HG02943 (cell line): ENCODE measurements around the gene MYO3A.
"Not testable (repeated sequence)": the region's sequence is repeated elsewhere in the genome, so short reads cannot be mapped to it uniquely, and the experiment has no call there.

Experiments used
- ATAC-seq: cut with Tn5 transposase; IDR thresholded peaks from one replicate; pipeline ENCODE4 v1.9.1; 2021; ENCODE audit warnings: mild to moderate bottlenecking, low read depth, moderate library complexity; ENCODE audit not compliant: unreplicated experiment

MYO3A gene

GRCh38 chr10:26081459-26081858, 147.4 kb downstream of the MYO3A start:
- ATAC-seq = no peak

- no peak for ATAC-seq
Measured at GRCh38 chr10:26085549-26085948, 151.5 kb downstream of the MYO3A start.

GRCh38 chr10:26087666-26088065, 153.6 kb downstream of the MYO3A start:
- ATAC-seq = no peak

GRCh38 chr10:26090026-26090425, 156.0 kb downstream of the MYO3A start:
- ATAC-seq = no peak

- ATAC-seq = no peak
Measured at GRCh38 chr10:26090762-26091161, 156.7 kb downstream of the MYO3A start.

- no peak for ATAC-seq
Measured at GRCh38 chr10:26093229-26093628, 159.2 kb downstream of the MYO3A start.

- no peak for ATAC-seq
Measured at GRCh38 chr10:26095781-26096180, 161.8 kb downstream of the MYO3A start.

- ATAC-seq = not testable (repeated sequence)
Measured at GRCh38 chr10:26097549-26097948, 163.5 kb downstream of the MYO3A start.

GRCh38 chr10:26112532-26112931, 178.5 kb downstream of the MYO3A start:
- no peak for ATAC-seq

- ATAC-seq = no peak
Measured at GRCh38 chr10:26138613-26139012, 204.6 kb downstream of the MYO3A start.

- no peak for ATAC-seq
Measured at GRCh38 chr10:26156019-26156418, 222.0 kb downstream of the MYO3A start.

- no peak for ATAC-seq
Measured at GRCh38 chr10:26157734-26158133, 223.7 kb downstream of the MYO3A start.

GRCh38 chr10:26169466-26169865, 235.4 kb downstream of the MYO3A start:
- no peak for ATAC-seq

- ATAC-seq = no peak
Measured at GRCh38 chr10:26172131-26172530, 238.1 kb downstream of the MYO3A start.

GRCh38 chr10:26173837-26174236, 239.8 kb downstream of the MYO3A start:
- ATAC-seq = no peak

GRCh38 chr10:26177341-26177740, 243.3 kb downstream of the MYO3A start:
- ATAC-seq = no peak

GRCh38 chr10:26194275-26194674, 260.2 kb downstream of the MYO3A start:
- ATAC-seq = no peak

- no peak for ATAC-seq
Measured at GRCh38 chr10:26197248-26197647, 263.2 kb downstream of the MYO3A start.

- ATAC-seq = no peak
Measured at GRCh38 chr10:26198119-26198518, 264.1 kb downstream of the MYO3A start.

GRCh38 chr10:26199841-26200240, 265.8 kb downstream of the MYO3A start:
- ATAC-seq = no peak

- ATAC-seq = no peak
Measured at GRCh38 chr10:26205223-26205622, 271.2 kb downstream of the MYO3A start.

- no peak for ATAC-seq
Measured at GRCh38 chr10:26211781-26212444, 277.9 kb downstream of the MYO3A start.

GRCh38 chr10:26212511-26212910, 278.5 kb downstream of the MYO3A start:
- ATAC-seq = no peak
